Effector memory CD8-positive, alpha-beta T cell (primary cell): ENCODE data around the gene LDAH.

Source experiments
- ATAC-seq: fragments of 150-1000 bp; cut with Tn5 transposase; replicated peaks from 2 replicates; pipeline ENCODE4 v1.10.0; 2021; ENCODE audit warnings: mild to moderate bottlenecking, moderate library complexity
- DNase-seq, 3 experiments: peaks; one replicate each; pipeline ENCODE4 v3.0.0; 2021
- H3K27ac Mint-ChIP-seq, 2 donors: one replicate each; pipeline ENCODE4 v1.8.0; 2022; ENCODE audit warnings: mild to moderate bottlenecking in 2 of 2, mixed read lengths in 2 of 2, moderate library complexity in 2 of 2
- H3K27me3 Mint-ChIP-seq, 2 donors: one replicate each; pipeline ENCODE4 v1.8.0; 2022; ENCODE audit warnings: mixed read lengths in 2 of 2
- H3K36me3 Mint-ChIP-seq: one replicate; pipeline ENCODE4 v1.8.0; 2022; ENCODE audit warnings: mild to moderate bottlenecking, moderate library complexity, mixed read lengths; ENCODE audit not compliant: insufficient read depth
- H3K4me1 Mint-ChIP-seq, 2 donors: one replicate each; pipeline ENCODE4 v1.8.0; 2022; ENCODE audit warnings: low read depth in 2 of 2, mixed read lengths in 2 of 2
- H3K4me3 Mint-ChIP-seq, 2 donors: one replicate each; pipeline ENCODE4 v1.8.0; 2022; ENCODE audit warnings: mild to moderate bottlenecking in 2 of 2, mixed read lengths in 2 of 2, moderate library complexity in 2 of 2
- H3K9me3 Mint-ChIP-seq, 2 donors: one replicate each; pipeline ENCODE4 v1.8.0; 2022; ENCODE audit warnings: mixed read lengths in 2 of 2

The LDAH gene

DNA sequence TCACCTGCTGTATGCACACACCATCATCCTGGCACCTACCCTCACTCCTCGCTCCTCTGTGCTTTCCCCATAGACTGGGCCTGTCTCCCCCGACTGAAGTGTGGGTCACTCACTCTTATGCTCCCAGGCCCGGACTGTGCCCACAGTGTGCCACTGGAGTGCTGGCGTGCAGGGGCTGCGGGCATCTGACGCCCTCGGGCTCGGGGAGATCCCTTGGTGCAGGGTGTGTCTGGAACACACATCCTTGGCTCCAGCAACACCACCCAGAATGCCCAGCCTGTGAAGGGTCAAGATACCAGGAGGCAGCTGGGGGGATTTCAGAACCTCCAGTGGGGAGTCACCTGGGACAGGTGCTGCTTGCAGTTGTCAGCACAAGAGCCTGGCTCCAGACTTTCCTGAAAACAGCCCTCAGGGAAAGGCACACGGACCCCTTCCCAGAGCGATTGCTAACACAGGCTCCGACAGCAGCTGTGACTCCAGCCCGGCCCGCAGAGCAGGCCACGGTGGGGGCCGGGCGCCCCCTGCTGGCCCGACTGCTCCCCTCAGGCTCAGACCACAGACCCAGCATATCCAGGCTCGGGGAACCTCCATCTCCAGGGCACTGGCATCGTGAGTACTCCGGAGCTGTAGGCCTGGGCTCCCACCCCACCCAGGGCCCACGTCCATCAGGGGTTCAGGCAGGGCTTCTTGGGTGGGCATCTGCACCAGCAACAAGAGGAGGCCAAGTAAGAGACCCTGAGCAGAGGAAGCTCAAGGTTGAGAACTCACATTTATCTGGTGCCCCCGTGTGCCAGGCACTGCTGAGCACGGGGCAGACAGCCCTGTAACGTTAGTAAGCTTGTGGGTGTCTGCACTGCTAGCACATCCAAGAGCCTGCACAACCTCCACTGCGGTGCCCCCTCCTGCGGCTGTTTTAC lies 180.6 kb downstream of the LDAH start:
- peaks cover 14 to 19% of the 10 kb centered on the region in 2 donors for H3K4me1 Mint-ChIP-seq
- H3K27ac Mint-ChIP-seq, result peak overlapping the region; percentile 25 to 49
- DNase-seq, result peak; percentile 69 to 75 (median 70)
- H3K9me3 Mint-ChIP-seq, result no peaks in the 10 kb centered on the region
- H3K27me3 Mint-ChIP-seq, result no peaks in the 10 kb centered on the region
- H3K36me3 Mint-ChIP-seq, result peaks cover 16% of the 10 kb centered on the region
- ATAC-seq, result peak; percentile 100
- no peak overlapping the region for H3K4me3 Mint-ChIP-seq

DNA sequence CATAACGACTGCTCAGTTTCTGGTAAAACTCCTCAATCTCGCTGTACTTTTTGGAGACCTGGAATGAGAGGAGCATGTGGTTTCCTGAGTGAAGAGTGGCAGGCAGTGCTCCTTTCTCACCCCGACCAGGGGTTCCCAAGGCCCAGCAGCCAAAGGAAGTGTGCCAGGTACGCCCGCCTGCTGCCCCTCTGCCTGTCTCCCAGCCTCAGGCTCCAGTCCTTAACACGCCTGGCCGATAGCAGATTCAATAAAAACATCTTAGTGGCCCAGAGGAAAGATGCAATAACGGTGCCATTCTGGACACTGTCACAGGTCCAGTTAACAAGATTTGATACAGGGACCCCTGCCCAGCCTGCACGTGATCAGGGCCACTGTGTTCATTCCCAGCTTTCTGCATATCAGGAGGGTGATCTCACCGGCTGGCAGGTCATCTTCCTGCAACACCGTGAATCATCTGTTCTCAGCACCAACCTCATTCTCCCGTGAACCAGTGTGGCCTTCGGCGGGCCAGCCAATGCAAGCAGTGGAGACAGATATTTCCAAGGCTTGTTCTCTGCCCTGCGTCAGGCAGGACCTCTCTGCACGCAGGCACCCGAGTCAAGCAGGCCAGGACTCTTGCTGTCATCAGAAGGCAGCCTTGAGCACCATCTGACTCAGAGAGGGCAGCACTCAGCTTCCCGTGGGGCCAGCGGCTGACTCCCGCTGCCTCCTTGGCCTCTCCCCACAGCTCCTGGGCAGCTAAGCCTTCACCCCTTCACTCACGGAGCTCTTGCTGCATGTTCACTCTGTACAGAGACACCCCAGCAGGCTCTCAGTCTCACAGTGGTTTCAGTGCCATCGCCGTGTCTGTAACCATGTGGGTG lies 181.5 kb downstream of the LDAH start:
- Mint-ChIP-seq H3K9me3 (no peaks in the 10 kb centered on the region), H3K27ac (peak overlapping the region in 1 of 2 donors; percentile 49), H3K27me3 (no peaks in the 10 kb centered on the region), H3K4me1 (peaks cover 11 to 19% of the 10 kb centered on the region in 2 donors), H3K4me3 (no peak overlapping the region), H3K36me3 (peaks cover 16% of the 10 kb centered on the region)
- no peak for ATAC-seq
- no peak for DNase-seq

DNA sequence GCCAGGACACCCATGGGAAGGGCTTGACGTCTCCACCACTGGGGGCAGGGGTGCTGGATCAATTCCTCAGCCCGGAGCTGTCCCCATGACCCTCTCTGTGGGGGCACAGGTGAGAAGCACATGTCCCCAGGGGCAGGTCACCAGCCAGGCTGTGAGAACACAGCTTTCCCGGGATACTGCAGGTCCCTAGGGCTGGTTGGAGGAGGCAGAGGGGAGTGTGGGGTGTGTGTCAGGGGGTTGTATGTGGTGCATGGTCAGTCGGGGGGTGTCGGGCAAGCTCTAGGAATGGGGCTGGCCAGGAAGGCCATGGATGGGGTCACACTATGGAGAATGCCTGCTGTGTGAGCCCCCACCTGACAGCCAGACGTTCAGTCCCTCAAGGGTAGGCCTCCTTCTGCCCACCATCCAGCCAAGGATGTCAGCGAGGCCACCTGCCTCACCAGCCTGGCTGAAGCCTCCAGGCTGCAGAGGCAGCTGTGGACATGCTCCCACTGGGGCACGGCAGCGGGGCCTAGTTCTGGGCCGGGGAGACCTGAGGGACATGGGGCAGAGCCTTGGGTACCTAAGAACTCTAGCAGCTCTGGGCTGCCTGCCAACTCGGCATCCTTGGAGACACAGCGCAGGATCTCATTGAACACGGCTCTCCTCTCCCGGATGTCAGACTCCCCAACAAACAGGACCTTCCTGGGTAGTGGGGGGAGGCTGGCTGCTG lies 182.3 kb downstream of the LDAH start:
- peaks cover 16% of the 10 kb centered on the region for H3K36me3 Mint-ChIP-seq
- H3K4me1 Mint-ChIP-seq, result peaks cover 13 to 19% of the 10 kb centered on the region in 2 donors
- no peak for ATAC-seq

DNA sequence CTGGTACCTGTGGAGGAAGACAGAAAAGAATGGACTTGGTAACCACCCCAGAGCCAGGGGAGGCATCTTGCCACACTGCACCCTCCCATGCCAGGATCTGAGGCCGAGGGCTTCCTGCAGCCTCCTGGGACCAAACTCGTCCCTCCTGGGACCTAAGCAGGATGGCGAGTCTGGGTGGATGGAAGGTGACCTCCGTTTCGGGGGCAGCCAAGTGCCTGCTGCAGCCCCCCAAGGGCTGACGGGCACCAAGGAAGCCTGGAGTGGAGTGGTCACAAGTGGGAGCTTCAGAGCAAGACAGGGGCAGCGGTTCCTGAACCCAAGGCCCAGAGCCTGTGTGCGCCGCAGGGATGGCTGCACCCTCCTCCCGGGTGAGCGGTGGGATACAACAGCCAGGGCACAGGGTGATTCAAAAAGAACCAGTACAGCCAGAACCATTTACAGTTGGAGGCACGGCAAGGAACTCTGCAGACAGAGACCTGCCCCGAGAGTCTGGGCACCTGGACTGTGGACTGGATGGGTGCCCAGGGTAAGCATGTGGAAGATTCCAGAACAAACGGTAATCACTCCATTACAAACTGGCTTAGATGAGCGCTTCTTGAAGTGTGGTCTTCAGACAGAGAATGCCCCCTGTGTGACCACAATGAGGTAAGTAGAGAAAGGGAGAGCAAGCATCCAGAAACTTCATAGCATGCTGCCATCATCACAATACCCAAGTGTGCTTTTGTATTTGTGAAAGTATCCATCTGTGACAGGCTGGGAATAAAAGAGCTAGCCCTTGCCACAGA lies 184.1 kb downstream of the LDAH start:
- Mint-ChIP-seq H3K36me3 (peaks cover 19% of the 10 kb centered on the region), H3K27me3 (no peaks in the 10 kb centered on the region), H3K4me1 (peaks cover 13 to 15% of the 10 kb centered on the region in 2 donors), H3K27ac (no peak overlapping the region), H3K4me3 (no peak overlapping the region), H3K9me3 (no peaks in the 10 kb centered on the region)
- DNase-seq, result no peak
- no peak for ATAC-seq

More for the DNA sequence above, 182.3 kb downstream of the LDAH start:
- Mint-ChIP-seq H3K27ac (no peak overlapping the region), H3K27me3 (no peaks in the 10 kb centered on the region), H3K9me3 (no peaks in the 10 kb centered on the region), H3K4me3 (no peak overlapping the region)
- no peak for DNase-seq

DNA sequence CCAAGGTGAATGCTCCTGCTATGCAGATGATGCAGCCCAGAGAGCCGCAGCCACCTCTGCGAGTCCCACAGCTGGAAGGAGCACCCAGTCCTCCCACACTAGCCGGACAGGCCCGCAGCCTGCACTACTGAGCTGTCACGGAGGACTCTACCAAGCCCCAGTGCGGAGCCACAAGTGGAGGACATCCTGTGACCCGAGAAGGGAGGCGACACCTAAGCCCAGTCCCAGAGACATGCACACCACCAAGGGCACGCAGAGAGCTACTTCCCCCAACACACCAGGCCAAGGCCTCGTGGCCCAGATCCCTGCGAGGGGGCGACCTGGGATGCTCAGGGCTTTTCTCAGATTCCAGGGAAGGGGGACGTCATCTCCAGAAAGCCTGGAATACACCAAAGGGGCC lies 184.9 kb downstream of the LDAH start:
- Mint-ChIP-seq H3K4me1 (peaks cover 11 to 13% of the 10 kb centered on the region in 2 donors), H3K9me3 (no peaks in the 10 kb centered on the region), H3K36me3 (peaks cover 19% of the 10 kb centered on the region), H3K27me3 (no peaks in the 10 kb centered on the region), H3K27ac (no peak overlapping the region), H3K4me3 (no peak overlapping the region)
- no peak for DNase-seq
- ATAC-seq, result no peak

DNA sequence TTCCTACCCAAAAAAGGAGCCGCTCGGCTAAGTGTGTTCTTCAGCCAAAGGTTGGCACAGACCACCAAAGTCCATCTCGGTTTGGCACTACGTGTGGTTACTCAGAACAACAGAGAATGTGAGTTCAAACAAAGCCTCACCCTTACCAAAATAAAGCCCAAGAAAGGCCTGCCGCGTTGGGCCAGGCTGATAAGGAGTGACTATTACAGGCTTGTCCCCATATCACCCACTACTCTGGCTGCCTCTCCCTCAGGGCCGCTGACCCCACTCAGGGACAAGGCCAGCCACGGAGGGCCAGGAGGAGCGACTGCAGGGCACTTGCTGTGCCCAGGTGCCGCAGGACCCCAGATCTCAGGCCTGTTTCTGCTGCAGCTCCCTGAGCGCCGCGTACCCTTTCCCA lies 185.8 kb downstream of the LDAH start:
- H3K4me3 Mint-ChIP-seq, result no peak overlapping the region
- no peak overlapping the region for H3K27ac Mint-ChIP-seq
- no peak for DNase-seq
- H3K4me1 Mint-ChIP-seq, result peaks cover 9% of the 10 kb centered on the region in 2 donors
- no peaks in the 10 kb centered on the region for H3K27me3 Mint-ChIP-seq
- peaks cover 19% of the 10 kb centered on the region for H3K36me3 Mint-ChIP-seq
- ATAC-seq, result no peak
- H3K9me3 Mint-ChIP-seq, result no peaks in the 10 kb centered on the region

DNA sequence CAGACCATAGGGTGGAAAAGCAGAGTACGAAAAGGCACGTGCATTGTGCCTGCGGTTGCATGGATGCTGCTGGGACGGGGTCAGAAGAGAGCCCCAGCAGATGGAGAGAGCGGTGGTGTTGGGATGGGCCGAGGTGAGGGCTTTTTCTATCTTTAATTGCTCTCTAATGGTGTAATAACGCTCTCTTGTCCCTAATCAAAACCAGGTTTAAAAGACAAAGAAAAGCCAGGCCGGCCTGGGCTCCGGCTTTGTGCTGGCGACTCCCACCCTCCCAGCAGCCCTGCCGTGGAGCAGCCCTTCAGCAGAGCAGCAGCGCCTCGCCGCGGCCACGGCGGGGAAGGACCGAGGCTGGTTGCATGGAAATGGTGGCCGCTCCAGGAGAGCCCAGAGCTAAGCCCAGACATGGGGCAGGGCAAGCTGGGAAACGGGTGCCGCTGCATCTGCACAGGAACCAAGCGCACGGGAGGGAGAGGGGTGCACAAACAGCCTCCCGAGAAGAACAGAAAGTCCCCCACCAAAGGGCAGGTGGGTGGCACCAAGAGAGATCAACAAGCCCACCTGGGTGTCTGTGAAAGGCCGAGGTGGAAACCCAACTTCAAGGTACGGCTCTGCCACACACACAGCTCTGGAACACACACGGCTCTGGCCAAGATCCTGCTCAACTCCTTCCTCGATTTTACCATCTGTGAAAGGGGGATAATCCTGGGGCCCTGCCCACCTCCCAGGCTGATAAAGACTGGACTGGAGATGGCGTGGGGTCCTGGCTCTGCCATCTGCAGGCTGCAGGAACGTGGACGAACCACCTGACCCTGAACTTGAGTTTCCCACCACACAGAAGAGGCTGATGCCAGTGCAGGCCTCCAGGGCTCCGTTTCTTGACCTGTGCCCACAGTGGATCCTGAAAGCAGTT lies 187.0 kb downstream of the LDAH start:
- peaks cover 13% of the 10 kb centered on the region for H3K36me3 Mint-ChIP-seq
- DNase-seq, result peak; percentile 16 to 35 (median 30)

DNA sequence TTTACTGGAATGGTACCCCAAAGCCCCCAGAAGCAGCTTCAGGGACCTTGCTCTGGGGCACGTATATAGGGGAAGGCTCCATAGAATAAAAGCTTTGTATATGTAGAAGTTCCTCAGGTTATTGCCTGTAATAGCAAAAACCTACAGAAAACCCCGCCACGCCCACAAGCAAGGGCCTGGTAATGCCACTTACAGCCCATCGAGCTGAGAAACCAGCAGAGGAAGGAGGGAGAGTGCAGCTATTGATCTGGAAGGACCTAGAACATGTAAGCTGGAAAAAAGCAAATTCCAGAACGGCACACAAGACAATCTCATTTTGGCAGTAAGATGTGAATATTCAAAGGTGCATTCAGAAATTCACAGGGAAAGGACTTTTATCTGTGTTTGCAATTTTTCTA lies 187.8 kb downstream of the LDAH start:
- Mint-ChIP-seq H3K36me3 (peaks cover 13% of the 10 kb centered on the region), H3K4me3 (no peak overlapping the region), H3K27ac (no peak overlapping the region), H3K27me3 (no peaks in the 10 kb centered on the region), H3K9me3 (no peaks in the 10 kb centered on the region), H3K4me1 (peaks cover 8% of the 10 kb centered on the region in 2 donors)
- no peak for DNase-seq
- ATAC-seq, result no peak

More for the DNA sequence above, 187.0 kb downstream of the LDAH start:
- peaks cover 8% of the 10 kb centered on the region in 2 donors for H3K4me1 Mint-ChIP-seq
- H3K27ac Mint-ChIP-seq, result no peak overlapping the region
- ATAC-seq, result peak; percentile 70
- no peak overlapping the region for H3K4me3 Mint-ChIP-seq
- H3K27me3 Mint-ChIP-seq, result no peaks in the 10 kb centered on the region
- no peaks in the 10 kb centered on the region for H3K9me3 Mint-ChIP-seq

DNA sequence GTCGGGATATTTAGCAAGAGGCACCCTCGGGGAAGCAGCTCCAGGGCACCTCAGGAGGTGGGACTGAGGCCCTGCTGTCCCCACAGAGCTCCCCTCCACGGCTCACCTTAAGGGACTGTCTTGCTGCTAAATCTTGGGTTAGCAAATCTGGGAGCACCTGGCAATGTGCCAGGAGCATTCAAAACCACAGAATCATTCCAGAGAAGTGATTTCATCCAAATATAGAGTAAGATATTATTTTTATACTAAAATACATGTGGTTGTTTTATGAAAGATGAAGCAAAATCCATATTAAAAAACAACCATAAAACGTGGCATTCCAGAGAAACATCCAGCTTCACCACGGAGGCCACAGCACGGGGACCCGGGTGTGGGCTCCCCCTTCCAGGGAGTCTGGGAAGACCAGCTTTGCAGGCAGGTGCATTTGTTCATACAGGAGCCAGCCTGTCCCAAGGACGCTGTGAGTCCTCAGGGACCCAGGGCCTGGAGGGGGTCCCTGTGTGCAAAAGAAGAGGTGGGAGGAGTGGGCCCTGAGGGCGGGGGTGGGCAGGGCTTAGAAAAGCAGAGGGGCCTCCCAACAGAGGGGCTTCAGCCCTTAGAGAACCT lies 188.3 kb downstream of the LDAH start:
- Mint-ChIP-seq H3K4me3 (no peak overlapping the region), H3K9me3 (no peaks in the 10 kb centered on the region), H3K36me3 (peaks cover 13% of the 10 kb centered on the region), H3K27ac (peak overlapping the region in 1 of 2 donors; percentile 85), H3K4me1 (peaks cover 8% of the 10 kb centered on the region in 2 donors), H3K27me3 (no peaks in the 10 kb centered on the region)
- ATAC-seq, result no peak
- no peak for DNase-seq
